Midbrain (tissue), 1 donor: Measurements from ENCODE around the gene IGFBP2.

Experiments
- DNase-seq: peaks from one replicate; lab custom pipeline; 2025; lab: John Stamatoyannopoulos, UW

Gene IGFBP2

DNA sequence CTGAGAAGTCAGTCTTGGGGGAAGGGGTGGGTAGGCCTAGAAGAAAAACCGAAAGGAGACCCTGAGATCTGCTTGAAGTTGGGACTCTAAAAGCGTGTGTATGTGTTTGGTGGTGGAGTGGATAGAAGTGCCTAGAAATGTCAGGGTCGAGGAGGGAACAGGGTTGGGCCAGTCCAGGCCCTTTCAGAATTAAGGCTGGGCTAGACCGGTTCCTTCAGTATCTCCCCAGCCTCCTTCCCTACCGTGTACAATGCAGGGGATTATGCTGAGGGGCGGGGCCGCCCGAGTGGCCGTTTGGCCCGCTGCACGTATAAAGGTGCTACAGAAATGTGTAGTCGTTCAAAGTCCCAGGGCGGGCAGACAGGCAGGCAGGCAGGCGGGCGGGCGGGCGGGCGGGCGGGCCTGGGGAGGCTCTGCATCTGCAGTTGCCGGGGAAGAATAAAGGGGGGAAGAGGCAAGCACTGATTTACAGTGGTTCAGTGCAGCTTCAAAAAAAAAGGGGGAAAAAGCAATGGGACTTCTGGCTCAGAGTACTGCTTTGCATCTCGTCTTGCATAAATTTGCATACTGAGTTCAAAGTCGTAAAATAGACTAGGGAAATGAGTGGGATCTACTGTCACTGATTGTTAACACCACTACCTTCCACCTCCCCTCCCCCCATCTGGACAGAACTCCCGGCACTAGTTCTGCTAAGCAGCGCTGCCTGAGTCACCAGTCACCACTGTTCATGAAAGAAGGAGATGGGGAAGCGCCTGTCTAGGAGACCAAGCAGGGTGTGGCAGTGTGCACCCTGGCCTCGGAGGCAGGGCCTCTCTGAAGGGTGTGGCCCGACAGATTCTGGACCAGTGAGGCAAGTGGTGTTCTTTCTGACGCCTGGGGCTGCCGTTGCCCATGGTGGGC lies 3.6 kb downstream of the IGFBP2 start:
- DNase-seq, result no peak

DNA sequence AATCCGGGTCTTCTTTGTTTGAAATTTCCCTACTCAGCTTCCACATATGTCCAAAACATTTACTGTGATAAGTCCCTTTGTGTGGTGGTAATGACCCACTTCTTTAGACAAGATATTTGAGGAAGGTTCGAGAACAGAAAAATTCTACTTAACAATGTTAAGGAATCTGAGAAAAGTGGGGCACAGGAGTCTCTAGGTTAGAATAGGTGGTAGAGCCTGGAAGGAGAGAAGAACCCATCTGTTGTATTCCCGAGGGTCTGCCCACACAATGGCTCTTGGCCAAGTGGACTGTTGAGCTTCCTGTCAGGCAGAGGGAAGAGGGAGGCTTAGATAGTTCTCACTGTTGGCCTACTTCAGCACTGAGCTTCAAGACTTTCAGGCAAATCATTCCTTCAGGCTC lies 4.3 kb downstream of the IGFBP2 start:
- no peak for DNase-seq

DNA sequence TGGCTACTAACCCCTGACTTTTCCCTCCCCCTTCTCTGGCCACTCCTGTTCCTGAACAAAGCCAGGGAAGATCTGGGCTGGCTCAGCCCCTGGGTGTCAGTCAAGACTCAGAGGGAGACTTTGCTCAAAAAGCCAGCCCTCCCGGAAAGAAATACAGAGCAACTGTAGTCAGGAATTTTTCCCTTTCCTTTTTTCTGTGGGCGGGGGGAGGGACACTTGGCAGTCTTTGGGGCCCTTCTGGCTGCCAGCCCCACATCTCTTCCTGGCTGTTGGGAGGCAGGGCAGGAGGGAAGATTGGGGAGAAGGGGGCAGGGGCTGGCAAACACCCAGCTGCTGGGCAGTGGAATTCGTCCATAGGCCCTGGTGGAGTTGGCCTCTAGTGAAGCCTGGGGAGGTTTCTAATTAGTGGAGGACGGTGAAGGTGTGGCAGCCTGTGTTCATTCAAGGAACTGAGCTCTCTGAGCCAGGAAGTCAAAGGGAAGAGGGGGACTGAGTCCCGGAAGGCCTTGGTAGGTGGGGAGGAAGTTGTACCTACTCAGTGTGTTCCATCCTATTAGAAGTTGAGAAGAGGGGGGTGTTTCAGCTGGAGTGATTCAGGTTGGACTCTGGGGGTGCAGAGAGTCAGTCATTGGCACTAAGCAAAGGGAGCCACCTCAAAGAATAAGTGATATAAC lies 10.9 kb downstream of the IGFBP2 start:
- DNase-seq, result no peak

DNA sequence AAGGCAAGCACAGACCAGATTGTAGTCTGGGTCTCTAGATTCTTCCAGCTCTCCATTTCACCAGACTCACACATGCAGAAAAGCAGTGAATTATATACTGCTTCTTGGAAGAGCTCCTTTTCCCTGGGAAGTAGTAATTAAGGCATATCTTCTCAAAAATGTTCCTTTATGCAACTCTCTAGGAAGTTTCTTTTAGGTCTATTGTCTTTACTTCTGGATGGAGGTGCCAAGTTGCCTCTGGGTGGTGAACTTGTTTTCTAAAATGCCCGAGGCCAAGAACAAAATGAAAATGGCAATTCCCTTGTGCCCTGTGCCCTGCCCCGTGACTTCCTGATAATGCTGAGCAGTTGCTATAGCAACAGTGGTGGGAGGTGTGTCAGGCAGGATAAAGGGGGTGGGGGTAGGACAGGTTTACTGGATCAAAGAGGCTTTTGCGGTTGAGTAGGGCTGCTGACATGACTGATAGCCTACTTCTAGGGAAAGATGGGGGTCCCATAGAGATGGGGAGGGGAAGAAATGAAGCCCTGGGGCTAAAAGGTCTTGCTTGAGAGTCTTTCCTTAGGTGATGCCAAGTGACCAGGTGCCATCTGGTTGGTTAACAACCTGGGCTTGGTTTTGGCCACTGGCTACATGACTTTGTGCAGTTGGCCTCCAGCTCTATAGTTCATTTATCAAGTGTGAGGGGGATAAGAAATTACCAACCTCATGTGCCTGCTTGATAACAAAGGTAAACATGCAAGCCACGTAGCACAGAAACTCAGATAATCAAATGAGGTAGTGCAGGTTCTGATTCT lies 11.8 kb downstream of the IGFBP2 start:
- no peak for DNase-seq

DNA sequence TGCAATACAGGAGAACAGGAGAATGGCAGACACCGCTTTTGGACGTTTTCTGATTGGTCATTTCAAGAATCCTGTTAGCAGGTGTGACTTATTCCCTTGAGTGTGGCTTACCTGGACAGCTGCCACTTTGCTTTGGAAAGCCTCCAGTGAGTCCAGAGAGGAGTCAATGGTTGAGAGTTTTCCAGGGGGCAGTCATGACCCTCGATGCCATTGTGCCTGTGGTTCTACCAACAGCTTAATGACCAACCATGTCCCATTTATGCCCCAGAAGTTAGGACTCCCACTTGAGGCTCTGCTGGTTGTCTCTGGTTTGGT lies 12.4 kb downstream of the IGFBP2 start:
- DNase-seq, result no peak

DNA sequence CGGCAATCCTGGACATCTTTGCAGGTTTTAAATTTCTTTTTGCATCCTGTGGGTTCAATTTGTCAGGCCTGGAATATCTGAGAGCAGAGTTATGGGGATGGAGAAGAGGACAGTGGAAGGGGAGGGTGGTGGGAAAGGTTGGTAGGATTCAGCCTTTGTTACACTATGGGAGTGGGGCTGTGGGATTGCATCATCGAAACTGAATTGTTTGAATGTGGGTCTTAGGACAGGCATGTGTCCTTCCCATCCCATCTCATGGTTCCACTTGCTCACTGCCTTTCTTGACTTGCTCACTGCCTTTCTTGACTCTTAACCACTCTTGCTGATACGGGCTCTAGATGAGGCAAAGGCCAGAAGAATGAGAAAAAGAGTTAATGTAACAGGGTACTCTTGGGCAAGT lies 12.9 kb downstream of the IGFBP2 start:
- no peak for DNase-seq

DNA sequence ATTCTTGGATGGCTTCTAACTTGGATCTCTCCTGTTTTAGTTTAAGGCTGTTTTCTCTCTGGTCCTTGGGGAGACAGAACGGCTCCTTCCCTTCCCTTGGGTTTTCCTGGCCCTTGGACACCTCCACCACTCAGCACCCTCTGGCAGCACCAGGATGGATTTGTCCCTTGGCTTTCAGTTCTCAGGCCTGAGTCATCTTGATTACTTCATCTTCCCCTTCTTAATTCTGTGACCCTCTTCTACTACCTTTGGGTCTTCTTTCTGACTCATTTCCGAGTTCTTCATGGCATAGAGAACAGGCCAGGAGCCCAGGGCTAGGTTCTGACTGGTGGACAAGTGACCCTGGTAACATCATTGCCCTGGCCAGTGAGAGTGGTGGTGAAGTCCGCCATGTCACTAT lies 14.9 kb downstream of the IGFBP2 start:
- no peak for DNase-seq

DNA sequence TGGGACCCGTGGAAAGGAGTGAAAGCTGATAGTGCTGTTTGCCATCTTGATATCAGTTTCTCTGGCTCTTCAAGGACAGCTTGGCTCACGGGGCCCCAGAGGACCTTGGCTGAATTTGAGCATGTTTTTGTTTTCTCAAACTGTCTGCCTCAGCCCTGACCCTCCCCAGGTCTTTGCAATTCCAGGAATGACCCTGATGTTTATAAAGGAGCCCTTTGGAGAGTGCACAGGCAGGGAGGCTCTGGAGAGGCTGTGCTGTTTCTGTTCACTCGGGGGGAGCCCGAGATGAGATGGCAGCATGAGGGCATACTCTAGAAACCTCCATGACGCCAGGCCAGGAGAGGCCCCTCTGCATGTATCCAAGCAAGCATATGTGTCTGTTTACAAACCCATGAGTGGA lies 16.4 kb downstream of the IGFBP2 start:
- no peak for DNase-seq

DNA sequence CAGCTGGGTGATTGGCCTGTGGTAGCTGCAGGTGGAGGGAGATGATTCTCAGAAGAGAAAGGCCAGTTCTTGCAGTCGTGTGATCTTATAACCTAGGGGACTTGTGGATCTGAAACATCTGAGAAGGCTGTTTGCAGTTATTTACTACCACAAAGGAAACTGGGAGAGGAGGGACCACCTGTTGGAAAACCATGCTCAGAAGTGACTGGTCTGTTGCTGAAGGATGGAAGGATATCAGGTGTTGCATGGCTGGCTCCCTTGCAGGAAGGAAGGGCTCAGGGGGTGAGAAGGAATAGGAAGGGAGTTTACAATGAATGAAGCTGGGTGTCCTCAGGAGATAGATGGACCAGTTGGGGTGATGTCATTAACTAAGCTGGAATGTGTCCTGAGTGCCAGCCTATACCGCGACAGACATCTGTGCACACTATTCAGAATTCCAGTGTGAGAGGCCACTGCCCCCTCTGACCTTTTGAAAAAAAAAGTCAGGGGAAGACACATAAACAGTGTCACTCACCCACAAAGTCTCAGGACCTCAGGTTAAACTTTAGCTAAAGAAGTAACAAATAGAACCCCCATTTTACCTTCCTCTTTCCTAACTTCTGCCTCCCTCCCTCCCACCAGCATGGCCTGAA lies 17.5 kb downstream of the IGFBP2 start:
- DNase-seq, result no peak

DNA sequence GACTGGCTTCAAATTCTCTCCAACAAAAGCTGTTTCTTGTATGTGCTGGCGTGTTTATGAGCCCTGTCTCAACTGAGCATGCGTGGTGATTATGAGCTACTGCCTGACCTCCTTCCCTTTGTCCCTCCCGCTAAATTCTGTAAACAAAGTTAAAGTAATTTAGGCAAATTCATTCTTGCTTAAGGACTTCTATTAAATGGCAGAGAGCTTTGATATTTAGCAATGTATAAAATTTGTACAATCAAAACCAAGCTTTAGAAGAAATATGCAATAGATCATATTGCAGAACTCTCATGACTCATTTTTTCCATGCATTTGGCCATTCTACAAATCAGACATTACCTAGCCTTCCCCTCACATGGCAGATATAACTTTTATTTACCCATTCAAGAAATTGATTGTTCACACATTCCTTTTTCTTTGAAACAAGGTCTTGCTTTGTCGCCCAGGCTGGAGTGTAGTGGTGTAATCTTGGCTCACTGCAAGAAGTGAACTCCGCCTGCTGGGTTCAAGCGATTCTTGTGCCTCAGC lies 18.2 kb downstream of the IGFBP2 start:
- DNase-seq, result no peak

DNA sequence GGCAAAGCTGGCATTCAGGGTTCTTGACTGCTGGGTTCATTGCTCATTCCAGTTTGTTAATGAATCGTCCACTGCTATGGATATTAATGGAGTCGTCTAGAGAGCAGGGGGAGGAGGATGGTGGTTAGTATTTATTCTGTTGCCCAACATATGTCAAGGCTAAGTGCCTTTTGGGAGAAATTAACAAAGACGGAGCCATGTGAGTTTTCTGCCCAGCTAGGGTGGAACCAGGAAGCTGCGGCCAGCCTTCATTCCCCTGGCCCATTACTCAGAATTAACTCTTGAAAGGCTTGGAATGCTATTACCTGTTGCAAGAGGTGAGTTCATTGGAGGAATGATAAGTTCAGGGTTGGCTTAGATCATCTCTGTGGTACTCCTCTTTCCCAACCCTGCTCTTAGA lies 19.3 kb downstream of the IGFBP2 start:
- DNase-seq, result no peak

DNA sequence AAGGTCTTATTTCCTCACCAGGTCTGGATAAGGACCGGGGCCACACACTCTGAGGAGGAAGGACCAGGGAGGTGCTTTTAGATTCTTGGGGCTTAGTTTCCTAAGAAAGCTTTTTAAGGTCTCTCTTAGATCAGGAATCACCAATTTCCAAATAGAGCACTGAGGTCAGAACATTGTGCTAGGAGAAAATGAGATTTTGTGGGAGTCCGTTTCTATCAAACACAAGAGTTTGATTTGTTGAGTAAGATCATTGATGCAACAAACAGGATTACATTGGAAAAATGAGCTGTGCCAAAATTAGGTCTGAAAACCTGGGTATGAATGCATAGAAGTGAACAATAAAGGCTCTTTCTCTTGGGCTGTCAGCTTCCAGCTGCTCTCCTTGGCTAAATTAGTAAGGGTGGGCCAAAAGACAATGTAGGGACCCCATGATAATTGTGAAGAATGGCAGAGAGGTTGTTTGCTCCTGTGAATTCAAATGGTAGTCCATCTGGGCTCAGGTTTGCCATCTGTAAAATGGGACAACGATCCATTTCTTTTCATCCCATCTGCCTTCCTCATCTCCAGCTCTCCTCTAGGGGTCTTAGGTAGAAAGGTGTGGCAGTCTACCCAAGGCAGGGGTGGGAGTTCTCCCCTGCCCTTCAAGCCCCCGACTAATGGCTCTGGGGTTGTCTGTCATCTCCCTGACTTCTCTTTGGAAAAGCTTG lies 20.0 kb downstream of the IGFBP2 start:
- no peak for DNase-seq

DNA sequence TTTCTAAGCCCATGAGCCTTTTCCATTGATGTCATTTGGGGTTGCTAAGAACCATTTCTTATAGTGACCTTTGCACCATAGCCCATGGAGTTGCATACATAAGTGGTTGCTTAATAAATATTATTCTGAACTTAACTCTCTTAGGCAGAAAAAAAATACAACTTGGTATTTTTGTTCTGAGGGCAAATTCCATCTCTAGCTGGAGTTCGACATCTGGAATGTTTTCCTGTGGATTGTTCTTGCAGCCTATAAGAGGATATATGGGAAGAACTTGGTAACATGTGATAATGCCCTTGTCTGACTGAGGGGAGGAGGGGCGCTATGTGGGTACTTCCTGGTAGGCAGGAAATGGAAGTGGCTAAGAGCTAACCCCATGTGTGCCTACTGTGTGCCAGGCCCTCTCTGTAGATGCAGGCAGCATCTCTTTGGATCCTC lies 20.7 kb downstream of the IGFBP2 start:
- no peak for DNase-seq

DNA sequence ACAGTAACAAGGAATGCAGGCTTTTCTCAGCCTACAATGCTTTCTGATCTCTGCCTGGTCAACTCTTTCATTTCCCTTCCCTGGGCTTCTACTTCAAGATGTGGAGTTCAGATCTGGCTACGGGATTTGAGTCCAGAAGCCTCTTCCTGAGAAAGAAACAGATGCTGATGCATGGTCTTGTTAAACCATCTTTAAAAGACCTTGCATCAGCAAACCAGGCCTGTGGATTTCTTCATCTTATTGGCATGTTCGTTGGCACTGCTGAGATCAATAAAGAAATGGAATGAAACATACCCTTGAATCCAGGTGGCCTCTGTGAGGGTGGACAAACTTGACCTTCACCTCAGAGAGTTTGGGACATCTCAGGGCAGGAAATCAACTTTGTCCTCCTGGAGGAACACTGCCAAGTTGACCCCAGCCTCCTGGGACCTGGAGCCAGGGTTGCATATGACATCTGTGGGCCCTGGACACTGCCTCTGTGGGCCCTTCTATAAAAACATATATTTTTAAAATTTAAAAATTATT lies 21.4 kb downstream of the IGFBP2 start:
- DNase-seq, result no peak

DNA sequence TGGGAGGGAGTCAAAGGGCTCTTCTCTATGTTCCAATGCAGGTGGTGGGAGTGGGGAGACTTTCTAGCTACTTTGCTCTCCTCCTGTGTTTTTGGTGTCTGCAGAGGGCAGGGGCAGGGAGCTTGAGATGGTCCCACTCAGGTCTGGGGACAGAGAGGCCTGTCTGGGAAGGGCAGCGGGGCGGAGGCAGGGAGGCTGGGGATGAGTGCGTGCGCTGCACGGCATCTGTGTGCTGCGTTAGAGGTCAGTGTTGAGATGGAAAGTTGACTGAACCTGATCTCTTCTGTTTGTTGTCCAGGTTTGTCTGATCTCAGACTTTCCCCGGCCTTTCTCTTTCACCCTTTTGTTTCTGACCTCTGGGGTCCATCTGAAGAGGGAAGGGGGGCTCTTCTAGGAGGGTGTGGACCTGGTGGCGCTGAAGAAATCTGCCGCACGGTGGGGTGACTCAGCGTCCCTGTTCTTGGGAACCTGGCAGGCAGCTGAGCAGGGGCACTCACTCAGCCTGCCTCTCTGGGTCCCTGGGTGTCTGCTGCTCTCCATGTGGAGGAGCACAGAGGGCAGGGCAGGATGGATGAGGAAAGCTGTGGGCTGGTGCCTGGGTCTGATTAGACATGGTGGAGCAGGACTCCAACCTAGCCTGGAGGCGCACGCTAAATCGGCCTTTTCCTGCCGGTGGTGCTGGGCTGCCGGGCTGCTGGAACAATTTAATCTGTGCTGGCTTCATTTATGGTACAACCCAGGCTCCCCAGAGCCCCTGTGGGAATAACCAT lies 24.1 kb downstream of the IGFBP2 start:
- DNase-seq, result no peak

DNA sequence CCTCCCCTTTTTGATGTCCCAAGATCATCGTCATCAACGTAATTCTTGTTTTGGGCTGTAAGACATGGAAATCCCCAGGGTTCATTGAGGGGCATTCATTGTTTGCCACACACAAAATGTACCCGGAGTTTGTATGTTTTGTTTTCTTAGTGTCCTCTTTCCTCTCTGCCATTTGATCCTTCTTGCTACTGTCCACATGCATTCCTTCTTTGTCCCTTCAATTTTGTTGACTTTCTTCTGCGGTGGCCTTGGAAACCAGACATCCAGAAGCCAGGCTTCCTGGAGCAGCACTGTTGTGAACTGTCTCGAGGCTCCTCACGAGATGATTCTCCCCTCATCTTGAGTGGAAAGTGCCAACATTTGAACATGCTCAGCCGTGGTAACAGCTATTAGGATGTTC lies 24.8 kb downstream of the IGFBP2 start:
- DNase-seq, result no peak

DNA sequence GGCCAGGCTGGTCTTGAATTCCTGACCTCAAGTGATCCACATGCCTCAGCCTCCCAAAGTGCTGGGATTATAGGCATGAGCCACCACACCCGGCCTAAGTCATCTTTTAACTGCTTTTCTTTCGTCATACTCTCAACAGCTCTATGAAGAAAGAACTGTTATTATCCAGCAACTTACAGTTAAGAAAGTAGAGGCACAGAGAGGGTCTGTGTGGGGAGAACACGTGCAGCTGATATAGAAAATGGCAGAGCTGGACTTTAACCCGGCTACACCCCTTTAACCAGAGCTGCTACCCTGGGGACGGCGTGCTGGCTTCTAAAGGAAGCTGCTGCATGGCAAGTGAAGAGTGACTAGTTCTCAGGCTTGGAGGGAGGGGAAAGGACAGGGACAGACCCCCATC lies 25.5 kb downstream of the IGFBP2 start:
- no peak for DNase-seq

DNA sequence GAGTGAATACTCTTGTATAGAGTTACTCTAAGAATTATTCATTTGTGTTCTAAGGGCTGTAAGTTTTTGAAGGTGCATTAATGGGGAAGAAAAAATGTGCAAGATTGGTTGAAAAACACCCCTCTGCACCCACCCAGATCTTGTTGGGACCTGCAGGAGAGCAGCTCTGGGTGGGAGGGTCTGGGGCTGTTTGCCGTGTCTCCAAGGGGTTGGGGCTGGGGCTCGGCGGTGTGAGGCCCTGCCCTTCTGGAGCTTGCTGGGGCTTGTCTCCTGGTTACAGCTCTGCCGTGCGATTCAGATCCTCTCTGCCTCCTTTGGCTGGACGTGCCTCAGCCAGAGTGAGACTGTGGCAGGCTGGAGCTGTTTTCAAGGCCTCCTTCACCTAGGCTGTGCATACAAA lies 26.1 kb downstream of the IGFBP2 start:
- no peak for DNase-seq

DNA sequence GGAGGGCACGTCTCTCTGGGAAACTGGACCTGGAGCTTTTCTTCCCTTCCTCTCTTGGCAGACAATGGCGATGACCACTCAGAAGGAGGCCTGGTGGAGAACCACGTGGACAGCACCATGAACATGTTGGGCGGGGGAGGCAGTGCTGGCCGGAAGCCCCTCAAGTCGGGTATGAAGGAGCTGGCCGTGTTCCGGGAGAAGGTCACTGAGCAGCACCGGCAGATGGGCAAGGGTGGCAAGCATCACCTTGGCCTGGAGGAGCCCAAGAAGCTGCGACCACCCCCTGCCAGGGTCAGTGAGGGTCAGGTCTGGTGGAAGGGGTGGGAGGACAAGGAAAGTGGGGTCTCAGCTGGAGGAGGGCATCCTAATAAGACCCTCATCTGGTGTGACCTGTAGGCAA lies 27.3 kb downstream of the IGFBP2 start:
- DNase-seq, result no peak

DNA sequence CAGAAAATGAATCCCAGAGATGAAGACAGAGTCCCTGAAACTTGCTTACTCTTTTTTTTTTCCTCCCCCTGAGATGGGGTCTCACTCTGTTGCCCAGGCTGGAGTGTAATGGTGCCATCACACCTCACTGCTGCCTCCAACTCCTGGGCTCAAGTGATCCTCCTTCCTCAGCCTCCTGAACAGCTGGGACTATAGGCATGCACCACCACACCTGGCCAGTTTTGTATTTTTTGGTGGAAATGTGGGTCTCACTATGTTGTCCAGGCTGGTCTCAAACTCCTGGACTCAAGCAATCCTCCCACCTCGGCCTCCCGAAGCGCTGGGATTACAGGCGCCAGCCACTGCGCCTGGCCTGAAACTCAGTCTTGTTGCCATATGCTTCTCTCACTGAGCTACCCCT lies 27.8 kb downstream of the IGFBP2 start:
- no peak for DNase-seq
